ENCODE measurements around the gene NBPF4.
"Not testable (repeated sequence)": the region's sequence is repeated elsewhere in the genome, so short reads cannot be mapped to it uniquely, and the experiment has no call there.

The NBPF4 gene

DNA sequence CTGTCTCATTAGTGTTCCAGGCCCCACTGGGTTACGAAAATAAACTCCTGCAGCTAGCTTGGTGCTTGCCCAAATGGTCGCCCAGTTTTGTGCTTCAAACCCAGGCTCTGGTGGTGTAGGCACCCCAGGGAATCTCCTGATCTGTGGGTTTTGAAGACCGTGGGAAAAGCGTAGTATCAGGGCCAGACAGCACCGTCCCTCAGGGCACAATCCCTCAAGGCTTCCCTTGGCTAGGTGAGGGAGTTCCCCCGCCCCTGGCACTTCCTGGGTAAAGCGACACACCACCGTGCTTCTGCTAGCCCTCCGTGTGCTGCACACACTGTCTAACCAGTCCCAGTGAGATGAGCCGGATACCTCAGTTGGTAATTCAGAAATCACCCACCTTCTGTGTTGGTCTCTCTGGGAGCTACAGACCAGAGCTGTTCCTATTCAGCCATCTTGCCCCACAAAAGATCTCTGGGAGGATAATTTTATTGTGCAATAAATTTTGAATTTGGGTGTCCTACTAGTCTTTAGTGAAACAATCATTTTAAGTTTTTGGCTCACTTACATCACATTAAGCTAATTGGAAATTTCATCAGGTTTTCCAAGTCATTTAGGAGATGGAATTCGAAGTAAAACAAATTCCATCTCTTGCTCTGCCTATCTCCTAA lies 34.3 kb downstream of the NBPF4 start:
- no peak overlapping the region for H3K4me3 ChIP-seq (ENCODE audit: low read length)
- no peaks in the 10 kb centered on the region for H3K27me3 ChIP-seq (ENCODE audit: control insufficient read depth, insufficient read depth, low read length)
- H3K9me3 ChIP-seq (ENCODE audit: control insufficient read depth, insufficient read depth, low read length), result no peaks in the 10 kb centered on the region
- H3K4me1 ChIP-seq (ENCODE audit: control insufficient read depth, insufficient read depth, low read length), result no peaks in the 10 kb centered on the region
- DNase-seq (ENCODE audit: low read depth, low spot score), result no peak
- no CpG with 5 or more reads among the region's 11 CpGs for WGBS (ENCODE audit: insufficient coverage, insufficient read length)
- H3K36me3 ChIP-seq (ENCODE audit: control insufficient read depth, insufficient read depth, low read length), result no peaks in the 10 kb centered on the region
- no peak overlapping the region for H3K27ac ChIP-seq (ENCODE audit: low read length)

DNA sequence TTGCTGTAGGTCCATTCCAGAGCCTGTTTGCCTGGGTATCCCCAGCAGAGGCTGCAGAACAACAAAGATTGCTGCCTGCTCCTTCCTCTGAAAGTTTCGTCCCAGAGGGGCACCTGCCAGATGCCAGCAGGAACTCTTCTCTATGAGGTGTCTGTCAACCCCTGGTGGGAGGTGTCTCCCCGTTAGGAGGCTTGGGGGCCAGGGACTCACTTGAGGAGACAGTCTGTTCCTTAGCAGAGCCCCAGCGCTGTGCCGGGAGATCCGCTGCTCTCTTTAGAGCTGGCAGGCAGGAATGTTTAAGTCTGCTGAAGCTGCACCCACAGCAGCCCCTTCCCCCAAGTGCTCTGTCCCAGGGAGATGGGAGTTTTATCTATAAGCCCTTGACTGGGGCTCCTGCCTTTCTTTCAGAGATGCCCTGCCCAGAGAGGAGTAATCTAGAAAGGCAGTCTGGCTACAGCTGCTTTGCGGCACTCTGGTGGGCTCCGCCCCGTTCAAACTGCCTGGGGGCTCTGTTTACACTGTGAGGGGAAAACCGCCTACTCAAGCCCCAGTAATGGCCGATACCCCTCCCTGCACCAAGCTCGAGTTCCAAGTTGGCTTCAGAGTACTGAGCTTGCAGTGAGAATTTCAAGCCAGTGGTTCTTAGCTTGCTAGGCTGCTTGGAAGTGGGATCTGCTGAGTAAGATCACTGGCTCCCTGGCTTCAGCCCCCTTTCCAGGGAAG lies 35.0 kb downstream of the NBPF4 start:
- no peaks in the 10 kb centered on the region for H3K9me3 ChIP-seq (ENCODE audit: control insufficient read depth, insufficient read depth, low read length)
- no peaks in the 10 kb centered on the region for H3K27me3 ChIP-seq (ENCODE audit: control insufficient read depth, insufficient read depth, low read length)
- no peak overlapping the region for H3K27ac ChIP-seq (ENCODE audit: low read length)
- no peak for DNase-seq (ENCODE audit: low read depth, low spot score)
- no peaks in the 10 kb centered on the region for H3K4me1 ChIP-seq (ENCODE audit: control insufficient read depth, insufficient read depth, low read length)
- no peaks in the 10 kb centered on the region for H3K36me3 ChIP-seq (ENCODE audit: control insufficient read depth, insufficient read depth, low read length)
- no CpG with 5 or more reads among the region's 11 CpGs for WGBS (ENCODE audit: insufficient coverage, insufficient read length)
- no peak overlapping the region for H3K4me3 ChIP-seq (ENCODE audit: low read length)

DNA sequence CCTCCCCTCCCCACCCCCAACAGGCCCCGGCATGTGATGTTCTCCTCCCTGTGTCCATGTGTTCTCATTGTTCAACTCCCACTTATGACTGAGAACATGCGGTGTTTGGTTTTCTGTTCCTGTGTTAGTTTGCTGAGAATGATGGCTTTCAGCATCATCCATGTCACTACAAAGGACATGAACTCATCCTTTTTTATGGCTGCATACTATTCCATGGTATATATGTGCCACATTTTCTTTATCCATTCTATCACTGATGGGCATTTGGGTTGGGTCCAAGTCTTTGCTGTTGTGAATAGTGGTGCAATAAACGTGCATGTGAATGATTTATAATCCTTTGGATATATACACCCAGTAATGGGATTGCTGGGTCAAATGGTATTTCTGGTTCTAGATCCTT lies 40.3 kb downstream of the NBPF4 start:
- H3K27ac ChIP-seq (ENCODE audit: low read length); H3K27me3 ChIP-seq (ENCODE audit: control insufficient read depth, insufficient read depth, low read length); H3K9me3 ChIP-seq (ENCODE audit: control insufficient read depth, insufficient read depth, low read length); H3K36me3 ChIP-seq (ENCODE audit: control insufficient read depth, insufficient read depth, low read length); H3K4me1 ChIP-seq (ENCODE audit: control insufficient read depth, insufficient read depth, low read length); H3K4me3 ChIP-seq (ENCODE audit: low read length); DNase-seq (ENCODE audit: low read depth, low spot score): not testable (repeated sequence)
- no CpG with 5 or more reads among the region's 3 CpGs for WGBS (ENCODE audit: insufficient coverage, insufficient read length)

DNA sequence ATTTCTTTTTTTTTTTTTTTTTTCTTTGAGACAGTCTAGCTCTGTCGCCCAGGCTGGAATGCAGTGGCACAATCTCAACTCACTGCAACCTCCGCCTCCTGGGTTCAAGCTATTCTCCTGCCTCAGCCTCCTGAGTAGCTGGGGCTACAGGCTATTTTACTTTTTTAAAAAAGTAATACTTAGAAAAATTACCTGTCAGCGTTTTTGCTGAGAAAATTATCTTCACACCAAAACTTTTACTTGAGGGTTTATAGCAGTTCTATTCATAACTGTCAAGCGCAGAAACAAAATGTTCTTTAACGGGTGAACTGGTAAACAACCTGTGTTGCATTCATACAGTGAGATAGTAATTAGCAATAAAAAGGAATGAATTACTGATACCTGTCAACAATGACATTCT lies 42.2 kb downstream of the NBPF4 start:
- no peaks in the 10 kb centered on the region for H3K36me3 ChIP-seq (ENCODE audit: control insufficient read depth, insufficient read depth, low read length)
- no CpG with 5 or more reads among the region's 5 CpGs for WGBS (ENCODE audit: insufficient coverage, insufficient read length)
- H3K4me1 ChIP-seq (ENCODE audit: control insufficient read depth, insufficient read depth, low read length), result peaks cover 3% of the 10 kb centered on the region; the same call in 1 of the 2 replicates
- no peak overlapping the region for H3K4me3 ChIP-seq (ENCODE audit: low read length)
- DNase-seq (ENCODE audit: low read depth, low spot score), result no peak
- no peak overlapping the region for H3K27ac ChIP-seq (ENCODE audit: low read length)
- no peaks in the 10 kb centered on the region for H3K27me3 ChIP-seq (ENCODE audit: control insufficient read depth, insufficient read depth, low read length)
- no peaks in the 10 kb centered on the region for H3K9me3 ChIP-seq (ENCODE audit: control insufficient read depth, insufficient read depth, low read length)

DNA sequence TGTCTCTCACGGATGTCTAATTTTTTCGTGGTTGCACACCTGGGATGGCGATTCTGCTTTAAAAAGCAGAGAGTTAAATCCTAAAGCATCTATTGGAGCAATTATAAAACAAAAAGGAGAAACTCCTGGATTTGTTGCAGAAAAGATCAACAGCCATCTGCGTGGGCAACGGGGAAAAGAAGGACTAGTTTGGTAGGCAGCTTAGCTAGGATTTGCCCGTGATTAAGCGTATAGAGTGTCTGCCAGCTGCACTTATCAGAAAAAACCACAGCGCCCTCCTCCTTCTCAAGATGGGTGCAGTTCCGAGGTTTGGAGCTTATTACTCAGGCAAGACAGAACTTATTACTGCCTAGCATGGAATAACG lies 43.2 kb downstream of the NBPF4 start:
- peak overlapping the region; percentile 76; the same call in 1 of the 2 replicates for H3K4me3 ChIP-seq (ENCODE audit: low read length)
- no peaks in the 10 kb centered on the region for H3K27me3 ChIP-seq (ENCODE audit: control insufficient read depth, insufficient read depth, low read length)
- no peak for DNase-seq (ENCODE audit: low read depth, low spot score)
- H3K9me3 ChIP-seq (ENCODE audit: control insufficient read depth, insufficient read depth, low read length), result no peaks in the 10 kb centered on the region
- peaks cover 3% of the 10 kb centered on the region; the same call in 1 of the 2 replicates for H3K4me1 ChIP-seq (ENCODE audit: control insufficient read depth, insufficient read depth, low read length)
- no peaks in the 10 kb centered on the region for H3K36me3 ChIP-seq (ENCODE audit: control insufficient read depth, insufficient read depth, low read length)
- WGBS (ENCODE audit: insufficient coverage, insufficient read length), result no CpG with 5 or more reads among the region's 10 CpGs
- H3K27ac ChIP-seq (ENCODE audit: low read length), result no peak overlapping the region

DNA sequence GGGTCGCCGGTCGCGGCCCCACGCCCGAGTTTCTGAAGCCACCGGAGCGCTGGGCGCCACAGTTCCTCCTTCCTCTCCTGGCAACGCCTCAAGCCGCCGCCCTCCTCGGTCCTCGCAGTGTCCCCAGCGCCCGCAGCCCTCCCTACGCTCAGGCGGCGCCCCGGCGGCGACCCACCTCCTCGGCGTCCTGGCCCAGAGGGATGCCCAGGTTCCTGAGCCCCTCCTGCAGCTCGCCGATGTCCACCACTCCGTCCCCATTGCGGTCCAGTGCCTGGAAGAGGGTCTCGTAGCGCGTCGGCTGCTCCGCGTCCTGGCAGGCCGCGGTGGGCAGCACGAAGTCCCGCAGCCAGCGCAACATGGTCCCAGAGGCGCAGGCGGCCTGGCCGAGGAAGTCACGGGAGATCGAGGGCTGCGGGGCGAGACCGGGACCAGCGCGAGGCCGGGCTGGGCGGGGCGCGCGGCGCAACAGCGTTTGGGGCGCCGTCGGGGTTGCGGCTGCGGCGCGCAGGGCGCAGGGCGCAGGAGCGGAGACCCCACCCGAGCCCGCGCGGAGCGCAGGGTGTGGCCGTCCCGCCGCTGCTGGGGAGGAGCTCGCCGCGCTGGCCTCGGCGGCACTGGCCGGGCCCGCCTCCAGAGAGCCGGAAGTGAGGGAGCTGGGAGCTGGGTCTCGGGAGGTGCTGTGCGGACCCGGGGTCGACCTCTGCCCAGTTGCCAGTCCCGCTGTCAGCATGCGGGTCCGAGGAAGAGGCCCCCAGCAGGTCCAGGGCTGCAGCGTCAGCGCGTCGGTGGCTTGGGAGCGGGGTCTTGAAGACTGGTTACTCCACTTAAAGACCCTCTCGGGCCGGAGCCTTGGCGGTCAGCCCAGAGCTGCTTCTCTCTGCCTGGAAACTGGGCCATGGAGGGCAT lies 43.8 kb downstream of the NBPF4 start, which contains the start of gene SLC25A24:
TSS of gene SLC25A24 (minus strand) at position 563 of the 906 bp plus-strand sequence. CDS start at position 358, 205 bp downstream.
- Histone ChIP-seq H3K9me3 (ENCODE audit: control insufficient read depth, insufficient read depth, low read length) (no peaks in the 10 kb centered on the region), H3K27ac (ENCODE audit: low read length) (no peak within 1 kb of the TSS)
- no peak for DNase-seq (ENCODE audit: low read depth, low spot score)

DNA sequence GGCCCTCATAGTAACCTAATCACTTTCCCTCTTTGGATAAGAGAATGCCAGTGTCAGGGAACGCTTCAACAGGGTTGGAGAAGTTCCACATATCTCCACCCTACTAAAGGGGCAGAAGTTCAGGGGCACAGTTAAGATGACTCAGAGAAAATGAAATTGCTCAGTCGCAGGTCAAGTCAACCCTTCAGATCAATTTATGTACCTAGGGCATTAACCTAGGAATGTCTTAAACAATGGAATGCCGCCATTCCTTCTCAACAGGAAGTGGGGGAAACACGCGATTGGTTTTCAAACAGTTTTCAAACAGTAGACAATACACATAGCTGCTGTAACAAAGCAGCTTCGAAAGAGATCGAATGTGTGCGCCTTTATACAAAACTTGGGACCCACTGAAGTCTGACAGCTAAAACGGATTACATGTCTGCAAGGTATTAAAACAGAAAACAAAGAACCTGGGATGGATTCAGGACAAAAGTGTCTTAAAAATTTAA lies 44.6 kb downstream of the NBPF4 start:
- no CpG with 5 or more reads among the region's 9 CpGs for WGBS (ENCODE audit: insufficient coverage, insufficient read length)
- H3K4me1 ChIP-seq (ENCODE audit: control insufficient read depth, insufficient read depth, low read length), result peaks cover 3% of the 10 kb centered on the region; the same call in 1 of the 2 replicates
- no peaks in the 10 kb centered on the region for H3K9me3 ChIP-seq (ENCODE audit: control insufficient read depth, insufficient read depth, low read length)
- no peaks in the 10 kb centered on the region for H3K36me3 ChIP-seq (ENCODE audit: control insufficient read depth, insufficient read depth, low read length)
- H3K27ac ChIP-seq (ENCODE audit: low read length), result no peak overlapping the region
- no peaks in the 10 kb centered on the region for H3K27me3 ChIP-seq (ENCODE audit: control insufficient read depth, insufficient read depth, low read length)
- H3K4me3 ChIP-seq (ENCODE audit: low read length), result peak overlapping the region; percentile 76; the same call in 1 of the 2 replicates
- no peak for DNase-seq (ENCODE audit: low read depth, low spot score)

More for the DNA sequence above, 43.8 kb downstream of the NBPF4 start, which contains the start of gene SLC25A24:
- Histone ChIP-seq H3K27me3 (ENCODE audit: control insufficient read depth, insufficient read depth, low read length) (no peaks in the 10 kb centered on the region), H3K4me3 (ENCODE audit: low read length) (peak within 1 kb of the TSS; percentile 76), H3K4me1 (ENCODE audit: control insufficient read depth, insufficient read depth, low read length) (peaks cover 3% of the 10 kb centered on the region; the same call in 1 of the 2 replicates), H3K36me3 (ENCODE audit: control insufficient read depth, insufficient read depth, low read length) (no peaks in the 10 kb centered on the region)
- WGBS (ENCODE audit: insufficient coverage, insufficient read length), result no CpG with 5 or more reads among the region's 97 CpGs

DNA sequence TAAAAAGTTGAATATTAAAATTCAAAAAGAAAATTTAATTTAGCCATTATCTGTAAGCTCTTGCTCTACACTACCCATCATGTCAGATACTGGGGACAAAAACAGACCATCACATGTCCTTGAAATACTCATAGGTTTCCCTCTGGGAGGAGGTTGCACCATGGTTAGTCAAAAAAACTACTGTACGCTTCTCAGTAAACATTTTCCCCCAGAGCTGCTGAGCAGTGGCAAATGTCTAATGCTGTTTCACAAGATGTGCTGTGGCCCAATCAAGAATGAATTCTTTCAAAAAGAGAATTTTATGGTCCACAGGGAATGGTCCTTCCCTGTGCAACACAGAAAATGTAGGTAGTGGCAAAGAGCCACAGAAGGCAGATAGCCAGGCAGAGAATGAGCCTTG lies 49.8 kb downstream of the NBPF4 start:
- Histone ChIP-seq H3K4me1 (ENCODE audit: control insufficient read depth, insufficient read depth, low read length) (peaks cover 3% of the 10 kb centered on the region; the same call in 1 of the 2 replicates), H3K27me3 (ENCODE audit: control insufficient read depth, insufficient read depth, low read length) (no peaks in the 10 kb centered on the region), H3K4me3 (ENCODE audit: low read length) (no peak overlapping the region), H3K36me3 (ENCODE audit: control insufficient read depth, insufficient read depth, low read length) (no peaks in the 10 kb centered on the region), H3K9me3 (ENCODE audit: control insufficient read depth, insufficient read depth, low read length) (no peaks in the 10 kb centered on the region), H3K27ac (ENCODE audit: low read length) (no peak overlapping the region)
- no peak for DNase-seq (ENCODE audit: low read depth, low spot score)
- no CpG with 5 or more reads among the region's 1 CpG for WGBS (ENCODE audit: insufficient coverage, insufficient read length)

DNA sequence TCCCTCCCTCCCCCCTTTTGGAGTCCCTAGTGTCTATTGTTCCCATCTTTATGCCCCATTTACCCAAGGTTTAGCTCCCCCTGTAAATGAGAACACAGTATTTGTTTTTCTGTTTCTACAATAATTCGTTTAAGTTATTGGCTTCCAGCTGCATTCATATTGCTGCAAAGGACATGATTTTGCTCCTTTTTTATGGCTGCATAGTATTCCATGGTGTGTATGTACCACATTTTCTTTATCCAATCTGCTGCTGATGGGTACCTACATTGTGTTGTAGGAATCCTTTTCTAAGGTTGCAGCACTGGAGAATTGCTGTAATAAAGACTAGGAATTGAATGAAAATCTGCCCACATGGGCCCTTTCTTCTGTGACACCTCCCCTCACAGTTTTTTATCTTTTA lies 50.5 kb downstream of the NBPF4 start:
- no CpG with 5 or more reads among the region's 1 CpG for WGBS (ENCODE audit: insufficient coverage, insufficient read length)
- no peak for DNase-seq (ENCODE audit: low read depth, low spot score)
- Histone ChIP-seq H3K27ac (ENCODE audit: low read length) (no peak overlapping the region), H3K36me3 (ENCODE audit: control insufficient read depth, insufficient read depth, low read length) (no peaks in the 10 kb centered on the region), H3K27me3 (ENCODE audit: control insufficient read depth, insufficient read depth, low read length) (no peaks in the 10 kb centered on the region), H3K4me3 (ENCODE audit: low read length) (no peak overlapping the region), H3K4me1 (ENCODE audit: control insufficient read depth, insufficient read depth, low read length) (no peaks in the 10 kb centered on the region; the same call in 1 of the 2 replicates), H3K9me3 (ENCODE audit: control insufficient read depth, insufficient read depth, low read length) (no peaks in the 10 kb centered on the region)

DNA sequence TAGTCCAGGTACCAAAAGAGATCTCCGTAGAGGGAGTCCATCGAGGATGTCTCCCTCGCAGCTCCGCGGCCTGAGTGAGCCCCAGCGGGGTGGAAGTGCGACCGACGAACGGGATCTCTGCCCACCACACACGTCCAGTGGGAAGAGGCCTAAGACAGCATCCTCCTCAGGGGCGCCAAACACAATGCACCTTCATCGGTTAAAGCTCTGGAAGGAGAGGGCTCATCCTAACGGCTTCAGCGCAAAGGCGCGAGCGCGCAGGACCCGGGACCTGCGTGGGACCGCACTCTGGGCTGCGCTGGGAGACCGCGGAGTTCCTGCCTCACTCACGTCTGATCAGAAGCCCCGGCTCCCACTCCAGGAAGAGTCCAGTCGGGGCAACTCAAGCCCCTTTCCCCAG lies 51.3 kb downstream of the NBPF4 start:
- H3K27ac ChIP-seq (ENCODE audit: low read length), result no peak overlapping the region
- no CpG with 5 or more reads among the region's 28 CpGs for WGBS (ENCODE audit: insufficient coverage, insufficient read length)
- H3K4me3 ChIP-seq (ENCODE audit: low read length), result no peak overlapping the region
- no peaks in the 10 kb centered on the region for H3K27me3 ChIP-seq (ENCODE audit: control insufficient read depth, insufficient read depth, low read length)
- H3K36me3 ChIP-seq (ENCODE audit: control insufficient read depth, insufficient read depth, low read length), result no peaks in the 10 kb centered on the region
- no peak for DNase-seq (ENCODE audit: low read depth, low spot score)
- H3K9me3 ChIP-seq (ENCODE audit: control insufficient read depth, insufficient read depth, low read length), result no peaks in the 10 kb centered on the region
- H3K4me1 ChIP-seq (ENCODE audit: control insufficient read depth, insufficient read depth, low read length), result no peaks in the 10 kb centered on the region; the same call in 1 of the 2 replicates
